Inflammatory macrophage treated with lipopolysaccharide for 4 hours (primary cell): Measurements from ENCODE around the gene MGAT4B.

Experiments
- DNase-seq: peaks from one replicate; pipeline ENCODE4 v3.0.0-alpha.2; 2020

The MGAT4B gene

DNA sequence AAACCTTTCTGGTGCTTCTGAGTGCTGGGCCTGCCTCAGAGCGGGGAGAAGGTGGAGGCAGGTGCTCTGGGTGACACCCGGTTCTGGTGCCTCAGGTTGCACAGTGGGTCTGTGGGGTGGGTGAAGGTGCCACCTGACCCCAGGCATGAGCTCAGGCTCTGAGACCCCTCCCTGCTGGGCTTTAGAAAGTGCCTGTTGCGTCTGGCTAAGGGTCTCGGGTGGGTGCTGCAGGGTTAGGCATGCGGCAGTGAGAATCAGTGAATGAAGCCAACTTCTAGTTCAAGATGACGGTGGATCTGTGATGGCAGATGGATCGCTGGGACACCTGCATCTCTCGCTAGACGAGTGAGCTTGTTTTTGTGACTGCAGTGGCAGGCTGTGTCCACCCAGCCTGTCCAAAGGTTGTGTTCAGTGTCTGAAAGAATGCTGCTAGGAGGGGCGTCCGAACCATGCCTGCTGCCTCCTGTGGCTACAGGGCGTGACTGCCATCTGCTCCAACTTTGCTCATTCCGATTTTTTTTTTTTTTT, 19.1 kb upstream of the MGAT4B start:
- DNase-seq, result no peak

DNA sequence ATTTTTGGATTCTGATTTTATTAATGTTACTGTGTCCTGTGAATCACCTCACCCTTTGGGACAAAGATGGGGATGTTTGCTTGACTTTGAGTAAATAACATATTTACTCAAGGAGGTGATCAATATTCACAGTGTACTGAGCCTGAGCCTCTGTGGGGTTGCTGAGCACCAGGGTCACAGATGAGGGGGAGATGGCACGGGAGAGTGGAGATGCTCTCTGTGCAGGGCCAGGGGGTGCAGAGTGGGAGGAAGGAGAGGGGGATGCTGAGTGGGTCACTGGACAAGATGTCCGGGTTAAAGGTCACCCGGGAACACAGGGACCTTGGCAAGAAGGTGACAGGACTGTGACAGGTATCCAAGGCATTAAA, 18.1 kb upstream of the MGAT4B start:
- DNase-seq, result no peak

DNA sequence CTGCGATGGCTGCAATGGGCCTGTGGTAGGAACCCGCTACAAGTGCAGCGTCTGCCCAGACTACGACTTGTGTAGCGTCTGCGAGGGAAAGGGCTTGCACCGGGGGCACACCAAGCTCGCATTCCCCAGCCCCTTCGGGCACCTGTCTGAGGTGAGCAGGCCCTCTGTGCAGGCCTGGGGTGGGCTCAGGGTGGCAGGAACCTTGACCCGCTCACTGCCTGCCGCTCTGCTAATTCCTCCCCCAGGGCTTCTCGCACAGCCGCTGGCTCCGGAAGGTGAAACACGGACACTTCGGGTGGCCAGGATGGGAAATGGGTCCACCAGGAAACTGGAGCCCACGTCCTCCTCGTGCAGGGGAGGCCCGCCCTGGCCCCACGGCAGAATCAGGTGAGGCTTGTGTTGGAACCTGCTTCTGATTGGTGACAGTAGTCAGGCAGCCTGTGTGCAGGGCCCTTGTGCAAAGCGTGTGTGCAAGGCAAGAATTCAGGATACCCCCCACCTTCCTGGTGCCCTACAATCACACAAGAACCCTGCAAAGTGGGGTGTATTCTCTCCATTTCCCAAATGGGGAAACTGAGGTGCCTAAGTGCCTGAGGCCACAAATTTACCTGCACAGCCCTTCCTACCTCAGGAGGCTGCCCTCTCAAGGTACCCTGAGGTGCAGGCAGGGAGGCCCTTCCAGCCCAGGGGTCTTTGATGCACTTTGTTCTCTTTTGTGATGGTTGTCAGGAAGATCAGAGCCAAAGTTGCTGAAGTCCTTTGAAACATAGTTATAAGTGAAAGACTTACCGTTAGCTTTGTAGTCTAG, 17.5 kb upstream of the MGAT4B start:
- no peak for DNase-seq

DNA sequence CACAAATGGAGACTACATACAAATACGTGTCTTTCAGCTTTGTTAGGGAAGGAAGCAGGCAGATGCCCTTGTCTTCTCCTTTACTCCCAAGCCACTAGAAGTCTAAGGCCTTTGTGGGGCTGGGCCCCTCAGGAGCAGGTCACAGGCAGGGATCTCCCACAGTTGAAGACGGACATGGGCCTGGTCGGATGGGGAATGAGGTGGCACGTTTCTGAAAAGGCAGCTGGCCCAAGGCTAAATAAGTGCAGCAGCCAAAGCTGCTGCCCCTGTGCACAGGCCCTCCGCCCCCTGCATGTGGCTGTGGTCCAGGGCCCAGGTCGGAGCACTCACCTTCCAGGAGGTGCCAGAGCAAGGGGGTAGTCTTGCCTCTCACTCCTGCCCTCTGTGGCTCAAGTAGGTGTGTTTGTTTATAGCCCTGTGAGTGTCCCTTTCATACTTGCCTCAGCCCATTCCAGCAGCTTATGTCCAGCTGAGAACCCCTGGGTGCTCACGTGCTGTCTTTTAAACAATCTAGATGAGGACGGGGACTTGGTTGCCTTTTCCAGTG, 15.9 kb upstream of the MGAT4B start:
- DNase-seq, result no peak

DNA sequence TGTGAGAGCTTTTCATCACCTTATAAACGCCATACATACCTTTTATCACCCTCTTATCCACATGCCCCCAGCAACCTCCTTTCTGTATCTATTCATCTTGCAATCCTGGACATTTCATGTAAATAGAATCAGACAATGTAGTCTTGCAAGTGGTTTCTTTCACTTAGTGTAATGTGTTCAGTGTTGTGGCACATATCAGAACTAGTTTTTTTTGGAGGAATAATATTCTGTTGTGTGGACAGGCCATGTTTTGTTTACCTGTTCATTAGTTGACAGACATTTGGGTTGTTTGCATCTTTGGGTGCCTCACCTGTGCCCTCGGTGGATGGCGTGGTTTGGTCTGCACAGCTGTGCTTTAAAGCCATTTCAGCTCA, 15.4 kb upstream of the MGAT4B start:
- DNase-seq, result no peak

DNA sequence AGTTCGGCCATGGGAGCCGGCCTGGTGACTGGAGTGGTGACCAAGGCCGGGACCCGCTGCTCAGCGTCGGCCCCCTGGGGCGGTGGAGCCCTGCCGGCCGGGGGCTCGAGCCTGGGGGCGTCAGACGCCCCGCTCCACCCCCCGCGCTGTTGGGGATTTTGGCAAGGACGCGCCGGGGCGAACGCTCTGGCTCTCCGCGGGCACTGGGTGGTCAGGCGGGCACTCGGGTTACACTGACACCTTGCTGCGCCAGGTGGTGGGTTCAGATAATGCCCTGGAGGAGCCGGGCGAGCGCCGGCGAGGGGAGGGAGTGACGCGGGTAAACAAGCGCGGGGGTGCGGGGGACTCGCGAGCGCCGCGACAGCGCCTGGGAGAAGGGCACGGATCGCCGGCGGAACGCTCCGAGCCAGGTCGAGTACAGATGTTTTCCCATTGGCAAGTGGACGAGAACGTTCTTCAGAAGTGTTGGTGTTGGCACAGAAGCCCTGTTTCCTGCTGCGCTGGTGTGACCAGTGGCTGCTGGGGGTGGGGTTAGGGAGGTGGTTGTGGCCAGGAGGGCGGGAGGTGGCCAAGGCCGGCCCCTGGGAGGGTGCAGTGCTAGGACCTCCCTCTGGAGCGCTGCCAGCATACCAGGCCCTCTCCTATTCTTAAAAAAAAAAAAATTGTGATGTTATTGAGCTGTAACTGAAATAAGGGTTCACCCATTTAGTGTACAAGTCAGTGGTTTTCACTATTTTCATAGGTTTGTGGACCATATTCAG, 14.8 kb upstream of the MGAT4B start:
- peak; percentile 91 for DNase-seq

DNA sequence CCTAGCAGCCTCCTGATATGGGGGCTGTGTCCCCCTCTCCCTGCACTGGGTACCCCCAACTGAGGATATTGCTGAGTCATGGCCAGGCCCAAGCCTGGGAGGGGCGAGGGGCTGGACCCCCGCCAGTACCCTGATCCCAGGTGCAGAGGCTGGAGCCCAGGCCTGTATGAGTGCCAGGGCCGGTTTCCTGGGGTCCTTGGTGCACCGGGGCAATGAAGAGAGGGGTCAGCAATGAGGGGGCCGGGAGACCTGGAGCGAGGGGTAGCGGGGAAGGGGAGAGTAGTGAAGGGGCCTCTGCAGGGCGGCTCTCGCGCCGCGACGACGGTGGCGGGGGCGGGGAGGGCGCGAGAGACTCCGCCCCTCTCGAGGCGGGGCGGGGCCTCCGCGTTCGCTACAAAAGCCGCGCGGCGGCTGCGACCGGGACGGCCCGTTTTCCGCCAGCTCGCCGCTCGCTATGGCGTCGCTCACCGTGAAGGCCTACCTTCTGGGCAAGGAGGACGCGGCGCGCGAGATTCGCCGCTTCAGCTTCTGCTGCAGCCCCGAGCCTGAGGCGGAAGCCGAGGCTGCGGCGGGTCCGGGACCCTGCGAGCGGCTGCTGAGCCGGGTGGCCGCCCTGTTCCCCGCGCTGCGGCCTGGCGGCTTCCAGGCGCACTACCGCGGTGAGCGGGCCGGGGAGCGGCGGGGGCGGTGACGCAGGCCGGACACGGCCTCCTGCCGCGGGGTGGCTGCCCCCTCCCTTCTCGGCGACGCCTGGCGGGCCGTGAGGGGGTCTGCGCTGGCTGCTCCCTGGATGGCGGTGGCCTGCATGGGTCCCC, 14.0 kb upstream of the MGAT4B start, which contains the start of gene SQSTM1:
SQSTM1 (plus strand) TSS at position 423 of the 815 bp plus-strand sequence; CDS start at position 455, 32 bp downstream.
- peak; percentile 82 for DNase-seq

DNA sequence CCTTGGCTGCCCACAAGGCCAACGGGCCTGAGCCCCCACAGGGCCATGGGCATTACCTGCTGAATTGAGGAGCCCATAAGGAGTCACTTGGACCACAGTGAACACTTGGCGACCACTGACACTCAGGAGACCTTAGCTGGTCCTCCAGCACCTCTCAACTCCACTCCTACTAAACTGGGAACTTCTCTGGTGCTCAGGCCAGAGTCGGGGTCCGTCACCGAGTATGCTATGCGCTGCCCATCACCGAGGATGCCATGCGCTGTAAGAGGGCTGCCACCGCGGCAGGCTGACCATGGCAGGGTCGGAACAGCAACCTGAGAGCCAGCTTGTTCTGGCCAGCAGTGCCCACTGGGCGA, 13.4 kb upstream of the MGAT4B start:
- no peak for DNase-seq

DNA sequence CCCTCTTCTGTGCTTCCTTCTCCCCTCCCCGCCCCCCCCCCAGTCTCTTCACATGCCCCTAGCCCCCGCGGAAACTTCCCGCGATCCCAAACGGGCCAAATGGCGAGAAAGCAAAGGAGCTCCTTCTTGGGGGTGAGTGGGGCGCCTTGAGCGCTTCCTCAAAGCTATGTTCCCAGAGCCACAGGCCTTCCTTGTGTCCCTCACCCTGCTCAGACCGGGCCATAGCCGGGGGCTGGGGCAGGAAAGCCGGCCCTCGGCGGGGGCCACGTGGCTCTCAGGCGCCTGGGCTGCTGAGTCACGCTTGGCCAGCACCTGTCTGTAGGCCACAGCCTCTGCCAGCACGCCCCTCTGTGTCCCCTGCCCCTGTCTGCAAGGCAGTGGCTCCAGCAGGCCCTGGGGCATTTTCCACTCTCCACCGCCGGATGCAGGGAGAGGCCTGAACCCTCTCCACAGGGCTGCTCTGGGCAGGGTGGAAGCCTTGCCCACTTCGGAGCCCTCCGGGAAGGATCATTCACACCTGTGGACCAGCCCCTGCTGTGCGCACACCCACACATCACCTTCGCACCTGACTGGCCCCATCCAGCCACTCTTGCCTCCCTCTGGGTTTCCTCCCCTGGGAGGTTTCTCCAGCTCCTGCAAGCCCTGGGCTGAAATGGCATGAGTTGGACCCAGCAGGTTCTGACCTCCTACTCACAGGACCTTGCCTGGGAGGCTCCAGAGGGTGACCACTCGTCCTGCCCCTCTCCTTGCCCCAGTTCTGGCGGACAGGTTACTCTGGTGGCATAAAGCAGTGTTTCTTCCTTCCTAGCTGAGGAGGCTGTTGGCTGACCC, 12.8 kb upstream of the MGAT4B start:
- DNase-seq, result peak; percentile 64

DNA sequence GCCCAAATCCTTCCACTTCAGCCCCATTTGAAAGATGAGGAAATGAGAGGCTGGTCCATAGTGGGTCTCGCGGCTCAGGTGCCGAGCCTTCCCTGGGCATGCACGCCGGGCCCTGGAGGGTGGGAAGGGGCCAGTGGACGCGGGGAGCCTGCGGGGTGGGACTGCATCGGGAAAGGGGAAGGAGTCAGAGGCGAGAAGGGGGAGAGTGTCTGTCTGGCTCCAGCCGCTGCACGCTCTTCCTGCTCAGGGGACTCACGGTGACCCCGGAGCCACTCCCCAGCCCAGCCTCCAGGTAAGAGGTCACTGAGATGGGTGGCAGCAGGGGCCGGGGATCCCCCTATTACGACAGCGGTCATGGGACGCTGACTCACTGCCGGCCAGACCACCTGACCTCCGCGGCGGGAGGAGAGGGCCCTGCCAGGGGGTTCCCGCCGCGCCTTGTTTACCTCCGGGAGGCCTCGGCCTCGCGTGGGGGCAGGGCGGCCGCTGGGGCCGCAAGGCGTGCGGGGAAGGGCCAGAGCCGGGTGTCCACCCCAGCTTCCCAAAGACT, 12.2 kb upstream of the MGAT4B start:
- DNase-seq, result peak; percentile 96

DNA sequence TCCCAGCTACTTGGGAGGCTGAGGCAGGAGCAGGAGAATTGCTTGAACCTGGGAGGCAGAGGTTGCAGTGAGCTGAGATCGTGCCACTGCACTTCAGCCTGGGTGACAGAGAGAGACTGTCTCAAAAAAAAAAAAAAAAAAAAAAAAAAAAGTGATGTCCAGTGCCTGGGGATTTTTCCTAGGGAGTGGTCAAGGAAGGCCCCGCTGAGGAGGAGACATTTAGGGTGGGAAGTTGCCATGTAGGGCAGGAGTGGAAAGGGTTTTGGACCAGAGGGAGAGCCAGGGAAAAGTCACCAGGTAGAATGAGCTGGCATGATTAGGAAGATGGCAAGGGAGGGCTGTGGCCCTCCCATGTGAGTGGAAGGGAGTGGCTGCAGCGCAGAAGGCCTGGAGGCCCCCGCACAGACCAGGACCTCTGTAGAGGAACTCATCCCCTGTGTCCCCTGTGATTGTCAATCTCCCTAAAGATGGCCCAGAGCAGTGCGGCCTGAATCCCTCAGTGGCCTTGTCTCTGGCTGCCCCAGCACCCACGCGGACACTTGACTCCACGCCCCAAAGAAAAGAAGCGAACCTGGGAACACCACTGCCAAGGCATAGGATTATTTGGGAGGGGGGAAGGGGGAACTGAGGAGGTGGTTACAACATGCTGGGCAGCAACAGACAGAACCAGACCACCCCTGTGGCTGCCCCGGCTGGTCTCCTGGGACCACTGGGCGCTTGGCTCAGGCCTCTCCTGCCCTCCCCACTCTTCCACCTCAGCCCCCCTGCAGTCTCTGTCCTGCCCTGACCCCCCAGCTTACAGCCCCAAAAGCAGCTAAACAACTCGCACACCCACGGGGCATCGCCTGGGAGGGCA, 11.5 kb upstream of the MGAT4B start:
- peak; percentile 24 for DNase-seq

DNA sequence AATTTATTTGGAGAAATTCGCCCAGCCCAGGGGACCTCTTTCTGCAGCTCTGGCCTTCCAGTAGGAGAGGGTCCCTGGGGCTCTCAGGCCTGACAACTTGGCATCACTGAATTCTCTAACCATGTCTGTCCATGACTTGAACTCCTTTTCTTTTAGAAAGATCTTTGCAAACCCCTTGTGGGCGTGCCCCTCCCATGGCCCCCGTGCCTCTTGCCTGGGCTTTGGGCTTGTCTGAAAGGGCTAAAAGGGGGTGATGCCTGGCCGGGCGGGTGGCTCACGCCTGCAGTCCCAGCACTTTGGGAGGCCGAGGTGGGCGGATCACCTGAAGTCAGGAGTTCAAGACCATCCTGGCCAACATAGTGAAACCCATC, 10.8 kb upstream of the MGAT4B start:
- DNase-seq, result no peak

DNA sequence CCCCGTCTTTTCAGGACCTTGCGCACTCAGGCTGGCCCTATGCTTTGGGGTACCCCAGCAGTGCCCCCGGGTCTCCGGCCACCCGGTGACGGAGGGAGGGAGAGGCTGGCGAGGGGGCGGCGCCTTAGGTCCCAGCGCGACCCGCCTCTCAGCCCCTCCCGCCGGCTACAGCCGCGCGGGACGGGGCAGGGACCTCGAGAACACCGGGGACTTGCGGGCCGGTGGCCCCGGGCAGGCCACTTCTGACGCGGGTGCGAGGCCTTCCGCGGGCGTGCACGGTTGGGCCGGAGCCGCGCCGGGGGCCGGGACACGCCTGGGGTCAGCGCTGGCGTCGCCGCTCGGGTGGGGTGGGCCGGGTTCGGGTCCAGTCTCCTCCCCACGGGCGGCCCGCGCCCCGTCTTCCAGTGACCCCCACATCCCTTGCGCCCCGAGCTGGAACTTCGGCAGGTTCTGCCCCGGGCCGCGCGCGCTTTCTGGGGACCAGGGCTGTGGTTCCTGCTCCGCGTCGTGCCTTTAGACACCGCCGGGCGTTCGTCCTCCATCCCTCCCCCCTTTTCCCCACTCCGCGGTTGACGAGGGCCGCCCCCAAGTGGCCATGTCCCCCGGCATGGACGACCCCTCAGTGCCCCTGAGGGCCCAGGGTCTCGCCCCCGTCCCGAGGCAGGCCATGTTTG, 10.3 kb upstream of the MGAT4B start:
- no peak for DNase-seq

DNA sequence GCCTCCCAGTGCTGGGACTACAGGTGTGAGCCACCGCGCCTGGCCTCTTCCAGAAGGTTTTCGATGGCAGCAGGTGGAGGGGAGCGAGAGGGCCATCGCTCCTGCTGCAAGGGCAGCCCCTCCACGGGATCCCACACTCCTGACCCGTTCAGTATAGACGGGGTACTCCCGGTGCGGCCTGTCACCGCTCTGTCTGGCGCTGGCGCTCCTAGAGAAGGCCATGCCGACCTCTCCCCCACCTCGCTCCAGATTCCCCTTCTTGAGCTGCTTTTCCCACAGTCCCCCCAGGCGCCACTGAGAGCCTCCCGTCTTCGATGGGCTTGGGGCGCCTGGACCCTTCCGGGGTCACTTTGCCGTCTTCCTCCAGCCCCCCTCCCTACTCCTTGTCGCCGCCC, 9.7 kb upstream of the MGAT4B start:
- no peak for DNase-seq

DNA sequence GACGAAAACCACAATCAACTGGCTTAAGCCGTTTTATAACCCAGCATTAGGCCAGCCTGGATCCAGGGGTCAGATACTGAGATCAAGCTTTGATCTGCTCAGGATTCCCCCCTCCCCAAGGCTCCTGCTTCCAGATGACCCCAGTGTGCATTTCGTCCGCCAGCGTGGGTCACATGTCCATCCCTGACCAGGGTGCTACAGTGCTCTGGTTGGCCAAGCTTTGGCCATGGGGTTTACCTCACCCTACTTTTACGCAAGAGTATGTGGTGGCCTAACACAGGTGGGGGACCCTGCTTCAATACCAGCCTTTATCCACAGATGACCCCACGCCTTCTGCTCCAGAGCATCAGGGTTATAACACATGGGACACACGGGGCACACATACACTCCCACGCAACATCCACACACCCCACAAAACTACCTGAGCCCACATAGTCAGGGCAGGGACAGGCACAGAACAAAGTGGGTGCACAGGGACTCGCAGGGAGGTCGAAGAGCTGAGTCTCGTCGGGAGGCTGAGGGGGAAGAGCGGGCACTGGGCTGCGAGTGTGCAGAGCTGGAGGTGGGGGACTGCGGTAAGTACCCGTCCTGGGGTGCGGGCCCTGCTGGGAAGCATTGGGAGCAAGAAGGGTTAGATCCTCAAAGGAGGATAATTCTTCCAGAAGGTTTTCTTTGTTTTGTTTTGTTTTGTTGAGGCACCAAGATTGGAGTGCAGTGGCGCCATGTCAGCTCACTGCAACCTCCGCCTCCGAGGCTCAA, 9.0 kb upstream of the MGAT4B start:
- DNase-seq, result no peak

DNA sequence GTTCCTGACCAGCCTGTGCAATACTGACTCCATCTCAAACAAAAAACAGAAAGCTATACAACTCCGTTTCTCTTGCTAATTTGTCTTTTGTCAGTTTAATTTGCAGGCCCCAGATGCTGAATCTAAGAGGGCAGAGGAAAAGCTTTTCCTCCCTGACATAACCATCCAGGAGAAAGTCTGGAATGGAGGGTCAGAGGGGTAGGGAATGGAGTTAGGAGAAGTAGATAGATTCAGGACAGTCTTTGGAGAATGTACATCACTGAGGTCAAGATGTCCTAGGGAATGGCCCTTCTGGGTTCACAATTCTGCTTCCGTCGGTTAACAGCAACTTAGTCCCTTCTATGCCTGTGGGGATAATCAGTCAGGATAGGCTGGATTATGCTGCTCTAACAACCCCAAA, 7.4 kb upstream of the MGAT4B start:
- DNase-seq, result no peak

DNA sequence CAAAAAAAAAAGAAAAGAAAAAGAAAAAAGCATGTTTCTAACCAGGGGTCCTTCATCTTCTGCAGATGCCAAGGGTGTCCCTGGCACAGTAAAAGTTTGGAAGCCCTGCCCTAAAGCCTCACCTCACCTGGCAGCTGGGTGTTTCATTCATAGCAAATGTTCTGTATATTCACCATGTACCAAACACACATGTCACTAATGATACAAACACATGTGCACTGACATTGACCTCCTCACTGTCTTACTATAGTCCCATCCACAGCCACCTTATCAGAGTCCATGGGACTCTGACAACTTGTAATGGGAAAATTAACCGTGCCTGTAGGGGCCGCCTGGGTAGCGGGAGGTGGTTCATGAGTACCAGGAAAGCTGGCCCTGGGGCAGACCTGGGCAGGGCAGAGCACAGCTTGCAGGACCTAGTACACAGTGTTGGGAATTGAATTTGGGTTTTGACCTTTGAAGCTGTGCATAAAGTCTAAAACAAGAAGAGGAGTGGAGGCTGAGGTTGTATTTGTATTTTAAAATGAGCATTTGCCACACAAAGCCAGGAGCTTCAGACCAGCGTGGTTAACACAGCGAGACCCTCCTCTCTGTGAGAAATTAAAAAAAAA, 6.4 kb upstream of the MGAT4B start:
- no peak for DNase-seq

DNA sequence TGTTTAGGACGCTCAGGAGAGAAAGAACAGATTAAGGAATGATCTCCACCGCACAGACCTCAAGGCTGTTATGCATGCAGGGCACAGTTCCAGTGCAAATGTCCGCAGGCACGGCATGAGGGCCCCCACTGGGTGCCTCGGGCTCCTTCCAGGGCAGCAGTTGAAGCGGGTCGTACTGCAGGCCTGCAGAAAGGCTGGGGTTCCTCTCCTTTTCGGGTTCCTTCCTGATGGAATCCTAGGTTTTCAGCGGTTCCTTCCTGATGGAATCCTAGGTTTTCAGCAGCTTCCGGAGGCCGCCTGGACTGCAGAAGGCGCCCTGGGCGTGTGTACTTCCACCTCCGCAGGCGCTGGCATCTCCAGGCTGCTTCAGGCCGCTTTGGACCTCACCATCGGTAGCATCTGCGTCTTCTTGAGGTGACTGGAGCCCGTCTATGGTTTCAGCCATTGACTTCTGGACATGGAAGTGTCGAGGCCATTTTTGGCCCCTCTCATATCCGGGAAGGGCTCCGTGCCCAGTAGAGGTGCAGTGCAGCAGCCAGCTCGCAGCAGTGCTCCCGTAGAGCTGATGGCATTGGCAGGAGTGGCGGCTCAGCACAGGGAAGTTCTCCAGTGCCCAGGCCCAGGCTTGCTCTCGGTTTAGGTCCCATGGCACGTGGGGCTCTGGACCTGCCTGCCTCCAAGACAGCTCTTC, 5.6 kb upstream of the MGAT4B start:
- no peak for DNase-seq
